DND-41 (cell line): Measurements from ENCODE around the gene C4orf46.

Source experiments
- CTCF ChIP-seq: IDR thresholded peaks from 2 replicates; pipeline ENCODE4 v1.5.1; 2012; ENCODE audit warnings: borderline replicate concordance, low read length, moderate library complexity, mild to moderate bottlenecking; ENCODE audit not compliant: poor library complexity, severe bottlenecking; ENCODE audit errors: extremely low read depth
- EZH2 ChIP-seq: IDR thresholded peaks from 3 replicates; pipeline ENCODE4 v1.6.1; 2012; ENCODE audit warnings: borderline replicate concordance, low read depth, mild to moderate bottlenecking, moderate library complexity, low read length, inconsistent platforms; ENCODE audit not compliant: severe bottlenecking

DNA sequence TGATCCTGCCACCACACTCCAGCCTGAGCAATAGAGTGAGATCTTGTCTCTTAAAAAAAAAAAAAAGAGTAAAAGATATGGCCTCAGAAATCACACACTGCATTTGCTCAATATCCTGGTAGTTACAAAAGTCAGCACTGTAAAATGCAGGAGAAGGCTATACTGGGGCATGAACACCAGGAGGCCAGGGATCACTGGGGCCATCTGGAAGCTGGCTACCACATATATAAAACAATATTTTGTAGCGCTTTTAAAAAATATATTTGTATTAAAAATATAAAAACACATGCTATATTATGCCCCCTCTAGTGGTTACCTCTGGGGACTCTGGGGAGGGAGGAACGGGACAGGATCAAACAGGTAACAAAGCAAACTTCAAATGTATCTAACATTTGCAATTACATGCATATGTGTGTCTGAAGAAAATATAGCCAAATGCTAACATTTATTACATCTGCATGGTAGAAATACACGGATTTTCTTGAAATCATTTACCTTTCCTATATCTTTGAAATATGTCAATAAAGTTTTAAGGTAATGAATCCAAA lies 4.0 kb downstream of the C4orf46 start:
- TF ChIP-seq CTCF (peak; percentile 63), EZH2 (no peak)
